Heart right ventricle (tissue), 16 donors: ENCODE data around the gene RAP1GDS1. TPM values are rescaled to one million over a fixed set of nuclear protein-coding genes. Genes with fewer than 3 reads are reported as not detected.
"Not testable (repeated sequence)": the region's sequence is repeated elsewhere in the genome, so short reads cannot be mapped to it uniquely, and the experiment has no call there.

Experiments used
- ATAC-seq, 8 donors: fragments of 200-7000 bp; cut with Tn5 transposase; one replicate each; pipeline ENCODE4 v1.9.1; 2020; ENCODE audit warnings: mild to moderate bottlenecking in 8 of 8, moderate library complexity in 8 of 8, moderate number of reproducible peaks in 1 of 8
- DNase-seq, 2 donors: peaks; one replicate each; pipeline ENCODE4 v3.0.0-alpha.2; 2020
- H3K27ac ChIP-seq, 10 donors: fragments of 200-600 bp; sonication (generic) in 2 of 10; one replicate each; pipeline versions ENCODE4 v1.5.0 to v1.8.0; 2020 to 2022; ENCODE audit warnings: mild to moderate bottlenecking in 3 of 10
- H3K27me3 ChIP-seq, 7 donors: fragments of 200-600 bp; one replicate each; pipeline ENCODE4 v1.8.0; 2021 to 2022; ENCODE audit warnings: mild to moderate bottlenecking in 2 of 7
- H3K36me3 ChIP-seq, 9 donors: fragments of 200-600 bp; sonication (generic) in 1 of 9; one replicate each; pipeline versions ENCODE4 v1.5.0 to v1.8.0; 2020 to 2022; ENCODE audit warnings: mild to moderate bottlenecking in 2 of 9
- H3K4me1 ChIP-seq, 9 donors: fragments of 200-600 bp; sonication (generic) in 1 of 9; one replicate each; pipeline versions ENCODE4 v1.5.0 to v1.8.0; 2020 to 2022; ENCODE audit warnings: mild to moderate bottlenecking in 4 of 9
- H3K4me3 ChIP-seq, 10 donors: fragments of 200-600 bp; sonication (generic) in 2 of 10; one replicate each; pipeline versions ENCODE4 v1.5.0 to v1.8.0; 2020 to 2022; ENCODE audit warnings: mild to moderate bottlenecking in 7 of 10, moderate library complexity in 2 of 10
- H3K9me3 ChIP-seq, 11 donors: fragments of 200-600 bp in 10 of 11; sonication (generic) in 2 of 11; one replicate each; pipeline versions ENCODE4 v1.5.0 to v1.8.0; 2013 to 2022; ENCODE audit warnings: mild to moderate bottlenecking in 2 of 11, control low read depth in 1 of 11, moderate library complexity in 1 of 11
- WGBS, 2 donors: extraction: QIAGEN DNeasy Blood & Tissue Kit; methylation state at CpG; one replicate each; pipeline ENCODE4 v1.1.7; 2013; ENCODE audit warnings: inconsistent platforms in 1 of 2; 5-methylcytosine and 5-hydroxymethylcytosine counted together
- intact Hi-C, 10 donors: fragments of 100-400 bp; cut with DNase I; formaldehyde crosslinking; loops; one replicate each; pipeline versions ENCODE4 v1.11.1 to v1.14.2; 2022
- polyA plus RNA-seq, 2 donors: library from polyadenylated mRNA; stranded (reverse); fragments of 200-250 nt; gene quantifications; one replicate each; pipeline ENCODE4 v1.2.3, GENCODE V29; 2013
- total RNA-seq, 10 donors: library from RNA; stranded (reverse); fragmentation: NEBNext Ultra II Directional in 3 of 10; extraction: Animal tissue kit (Norgen Biotek cat#: 25700) in 3 of 10; gene quantifications; one replicate each; pipeline versions ENCODE4 v1.2.1 to v1.2.4, GENCODE V29; 2021 to 2023
- TF ChIP-seq, protein P1 (sequence below), 9 donors: fragments of 200-600 bp; sonication (generic) in 2 of 9; IDR thresholded peaks; one replicate each; pipeline versions ENCODE4 v1.5.0 to v1.8.0; 2021 to 2022; ENCODE audit warnings: antibody characterized with exemption in 9 of 9, mild to moderate bottlenecking in 5 of 9, moderate library complexity in 1 of 9
- donor health status: Arrhythmogenic right ventricular cardiomyopathy.
- donor health status: ischemic (EF 13 %, LVEDD 7.1; RV severe dilation, severe dysfunction).
- donor health status: healthy with polysubstance abuse.
- donor health status: DM: no; HTN: yes; CAD: no.
- donor health status: DM: no; HTN: no; CAD: no.
- donor health status: ischemic (EF 25% LVEDD 6.9; RV normal size, moderate dysfunction).
- donor health status: ischemic (EF 25% LVEDD 5.7; RV mildly dilated, moderate dysfunction).
- donor health status: healthy.
- donor health status: DM: yes; HTN: yes; CAD: no.
- donor health status: Ischemic cardiomyopathy.
- donor health status: ischemic (EF 35%, LVEDD 5.7; RV mildly dilated, moderate dysfunction).
- donor health status: nonischemic (EF 11% LVEDD 7.7; RV severe dilation, severe dysfunction).
- donor health status: DM: yes; HTN: yes; CAD: no.
- donor health status: PGD.
- donor health status: ischemic (EF 29% LVEDD 5.4; RV normal size, mild dysfunction).
- donor health status: nonischemic (EF 23%, LVEDD 6.1; RV moderate dilation, normal function).

RAP1GDS1 gene
- total and polyA plus RNA-seq, 12 donors = 7.0 to 21.3 (median 12.7) TPM

DNA sequence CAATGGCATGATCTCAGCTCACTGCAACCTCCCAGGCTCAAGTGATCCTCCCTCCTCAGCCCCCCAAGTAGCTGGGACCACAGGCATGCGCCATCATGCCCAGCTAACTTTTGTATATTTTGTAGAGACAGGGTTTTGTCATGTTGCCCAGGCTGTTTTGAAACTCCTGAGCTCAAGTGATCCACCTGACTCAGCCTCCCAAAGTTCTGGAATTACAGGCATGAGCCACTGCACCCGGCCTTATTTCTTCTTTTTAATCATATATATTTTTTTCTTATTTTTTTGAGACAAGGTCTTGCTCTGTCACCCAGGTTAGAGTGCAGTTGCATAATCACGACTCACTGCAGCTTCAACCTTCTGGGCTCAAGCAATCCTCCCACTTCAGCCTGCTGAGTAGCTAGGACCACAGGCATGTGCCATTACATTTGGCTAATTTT is 213.2 kb downstream of the RAP1GDS1 start:
- no peak for ATAC-seq
- H3K27me3 ChIP-seq = no peaks in the 10 kb centered on the region
- DNase-seq = no peak
- intact Hi-C loops = loop anchor here in 2 of 10 donors (10.0 kb wide), 2 partner anchors 180 to 930 kb away; partner anchors contain the start of gene TSPAN5 (in 1 of the 2)
- no peaks in the 10 kb centered on the region for H3K9me3 ChIP-seq
- TF ChIP-seq, protein P1, sequence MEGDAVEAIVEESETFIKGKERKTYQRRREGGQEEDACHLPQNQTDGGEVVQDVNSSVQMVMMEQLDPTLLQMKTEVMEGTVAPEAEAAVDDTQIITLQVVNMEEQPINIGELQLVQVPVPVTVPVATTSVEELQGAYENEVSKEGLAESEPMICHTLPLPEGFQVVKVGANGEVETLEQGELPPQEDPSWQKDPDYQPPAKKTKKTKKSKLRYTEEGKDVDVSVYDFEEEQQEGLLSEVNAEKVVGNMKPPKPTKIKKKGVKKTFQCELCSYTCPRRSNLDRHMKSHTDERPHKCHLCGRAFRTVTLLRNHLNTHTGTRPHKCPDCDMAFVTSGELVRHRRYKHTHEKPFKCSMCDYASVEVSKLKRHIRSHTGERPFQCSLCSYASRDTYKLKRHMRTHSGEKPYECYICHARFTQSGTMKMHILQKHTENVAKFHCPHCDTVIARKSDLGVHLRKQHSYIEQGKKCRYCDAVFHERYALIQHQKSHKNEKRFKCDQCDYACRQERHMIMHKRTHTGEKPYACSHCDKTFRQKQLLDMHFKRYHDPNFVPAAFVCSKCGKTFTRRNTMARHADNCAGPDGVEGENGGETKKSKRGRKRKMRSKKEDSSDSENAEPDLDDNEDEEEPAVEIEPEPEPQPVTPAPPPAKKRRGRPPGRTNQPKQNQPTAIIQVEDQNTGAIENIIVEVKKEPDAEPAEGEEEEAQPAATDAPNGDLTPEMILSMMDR (IDR thresholded peaks at IDR 0.05) = no peak
- H3K27ac ChIP-seq = no peak overlapping the region
- H3K36me3 ChIP-seq = no peaks in the 10 kb centered on the region
- whole genome bisulfite sequencing, 2 donors = 95 to 98% methylated on average over 3 of the region's 3 CpGs
- H3K4me3 ChIP-seq = no peak overlapping the region
- H3K4me1 ChIP-seq = peaks cover 0 to 5% (median 0%) of the 10 kb centered on the region in 9 donors

DNA sequence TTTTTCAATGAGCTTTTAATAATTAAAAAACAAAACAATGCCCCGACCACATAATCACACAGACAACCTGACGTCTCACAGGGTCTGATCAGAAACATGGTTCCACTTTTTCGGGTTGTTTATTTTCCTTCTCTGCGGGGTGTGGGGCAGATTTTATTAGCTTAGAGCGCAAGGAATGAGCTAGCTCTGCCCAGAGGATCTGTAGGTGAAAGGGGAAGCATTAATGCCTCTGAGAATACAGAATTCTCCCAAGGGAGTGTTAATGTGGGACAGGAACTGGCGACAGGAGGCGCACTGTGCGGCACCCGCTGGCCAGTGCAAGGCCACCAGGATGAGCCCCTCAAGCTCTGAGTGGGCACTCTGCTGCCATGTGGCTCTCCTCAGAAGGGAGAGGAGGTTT is 215.7 kb downstream of the RAP1GDS1 start:
- Histone ChIP-seq H3K27me3 (no peaks in the 10 kb centered on the region), H3K4me1 (no peaks in the 10 kb centered on the region), H3K4me3 (no peak overlapping the region), H3K36me3 (no peaks in the 10 kb centered on the region), H3K9me3 (no peaks in the 10 kb centered on the region), H3K27ac (no peak overlapping the region)
- TF ChIP-seq, protein P1 (IDR thresholded peaks at IDR 0.05) = no peak
- DNase-seq (no peak), ATAC-seq (no peak)
- intact Hi-C loops = loop anchor here in 2 of 10 donors (10.0 kb wide), 2 partner anchors 178 to 928 kb away; partner anchors contain the start of gene TSPAN5 (in 1 of the 2)
- WGBS, 2 donors = 94 to 95% methylated on average over 9 of the region's 9 CpGs

GRCh38 chr4:98479590-98479989 is 218.4 kb downstream of the RAP1GDS1 start:
- not testable (repeated sequence) for H3K27ac ChIP-seq, H3K4me3 ChIP-seq, DNase-seq, H3K27me3 ChIP-seq, H3K4me1 ChIP-seq, ATAC-seq, H3K36me3 ChIP-seq, H3K9me3 ChIP-seq
- WGBS, 2 donors = 85 to 92% methylated on average over 2 of the region's 2 CpGs
- intact Hi-C loops = loop anchor here in 2 of 10 donors (10.0 kb wide), 2 partner anchors 175 to 925 kb away; partner anchors contain the start of gene TSPAN5 (in 1 of the 2)

DNA sequence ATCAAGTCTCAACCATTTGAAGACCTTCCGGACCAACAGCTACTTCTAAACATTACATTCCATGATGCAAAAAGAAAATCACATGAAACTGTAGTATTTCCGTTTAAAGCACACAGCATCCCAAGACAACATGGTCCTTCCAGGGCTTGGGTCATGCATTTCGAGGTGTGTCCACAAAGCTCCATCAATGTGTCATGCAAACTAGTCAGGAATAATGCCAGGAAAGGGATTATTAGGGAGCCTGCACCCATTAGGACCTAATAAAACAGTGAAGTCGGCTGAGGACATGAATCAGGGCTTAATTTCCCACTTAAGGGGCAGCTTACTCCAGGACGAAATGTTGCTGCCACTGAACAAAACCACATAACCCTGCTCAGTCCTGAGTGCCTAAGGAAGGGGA is 219.4 kb downstream of the RAP1GDS1 start:
- H3K4me1 ChIP-seq = no peaks in the 10 kb centered on the region
- H3K4me3 ChIP-seq = no peak overlapping the region
- no peak for DNase-seq
- intact Hi-C loops = no loop called here
- ATAC-seq = no peak
- H3K36me3 ChIP-seq = no peaks in the 10 kb centered on the region
- H3K27ac ChIP-seq = peak overlapping the region in 1 of 10 donors; percentile 21
- TF ChIP-seq, protein P1 (IDR thresholded peaks at IDR 0.05) = no peak
- 84 to 96% methylated on average over 5 of the region's 5 CpGs for WGBS, 2 donors
- no peaks in the 10 kb centered on the region for H3K27me3 ChIP-seq
- H3K9me3 ChIP-seq = no peaks in the 10 kb centered on the region

DNA sequence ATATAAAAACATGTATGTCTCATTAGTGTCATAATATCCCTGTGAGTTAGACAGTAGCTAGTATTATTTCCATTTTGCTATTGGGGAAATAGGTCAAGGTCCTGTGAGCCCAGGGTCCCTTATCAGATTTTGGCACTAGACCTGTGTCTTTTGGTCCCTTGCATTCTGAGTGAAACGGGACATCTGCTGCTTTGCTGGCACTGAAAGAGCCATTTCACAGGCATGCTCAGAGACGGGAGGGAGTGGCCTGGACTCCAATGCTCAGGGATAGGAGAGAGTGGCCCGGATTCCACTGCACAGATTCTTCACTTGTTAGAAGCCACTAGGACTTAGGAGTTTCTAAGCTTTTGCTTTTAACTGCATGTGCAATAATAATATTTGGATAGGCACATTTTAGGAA is 220.0 kb downstream of the RAP1GDS1 start:
- TF ChIP-seq, protein P1 (IDR thresholded peaks at IDR 0.05) = no peak
- Histone ChIP-seq H3K27ac (peak overlapping the region in 1 of 10 donors; percentile 21), H3K9me3 (no peaks in the 10 kb centered on the region), H3K36me3 (no peaks in the 10 kb centered on the region), H3K4me3 (no peak overlapping the region), H3K27me3 (no peaks in the 10 kb centered on the region), H3K4me1 (no peaks in the 10 kb centered on the region)
- DNase-seq (no peak), ATAC-seq (peak in 3 of 8 donors; percentile 28 to 51 (median 46))
- intact Hi-C loops = no loop called here
- 51% methylated on average over 3 of the region's 3 CpGs for WGBS, 2 donors
